ENCODE measurements around the gene TDO2. TPM values are rescaled to one million over a fixed set of nuclear protein-coding genes. Genes with fewer than 3 reads are reported as not detected.
"Not testable (repeated sequence)": the region's sequence is repeated elsewhere in the genome, so short reads cannot be mapped to it uniquely, and the experiment has no call there.

Gene TDO2
- total RNA-seq, 1 donor from 2014 or later = 0.21 TPM

- no peak for DNase-seq (ENCODE audit: low spot score in 2 of 2)
- H3K4me3 ChIP-seq = no peak overlapping the region
- H3K4me1 ChIP-seq = no peaks in the 10 kb centered on the region
- intact Hi-C loops (cut with DNase I) = no loop called here
- TF ChIP-seq CTCF (IDR thresholded peaks at IDR 0.05) = no peak
- H3K27ac ChIP-seq = no peak overlapping the region
- H3K36me3 ChIP-seq = no peaks in the 10 kb centered on the region
- H3K27me3 ChIP-seq = no peaks in the 10 kb centered on the region
- H3K9me3 ChIP-seq = no peaks in the 10 kb centered on the region
These were observed 15.5 kb upstream of the TDO2 start for GRCh38 chr4:155887847-155888570.

GRCh38 chr4:155889031-155889793 lies 14.3 kb upstream of the TDO2 start:
- no peak for TF ChIP-seq CTCF (IDR thresholded peaks at IDR 0.05)
- no peak for DNase-seq (ENCODE audit: low spot score in 2 of 2)
- intact Hi-C loops (cut with DNase I) = no loop called here

GRCh38 chr4:155889946-155890345 lies 13.6 kb upstream of the TDO2 start:
- no peak overlapping the region for H3K27ac ChIP-seq
- no peak overlapping the region for H3K4me3 ChIP-seq
- TF ChIP-seq CTCF (IDR thresholded peaks at IDR 0.05) = no peak
- no peaks in the 10 kb centered on the region for H3K27me3 ChIP-seq
- no peaks in the 10 kb centered on the region for H3K9me3 ChIP-seq
- no peak for DNase-seq (ENCODE audit: low spot score in 2 of 2)
- intact Hi-C loops (cut with DNase I) = no loop called here
- no peaks in the 10 kb centered on the region for H3K36me3 ChIP-seq
- H3K4me1 ChIP-seq = no peaks in the 10 kb centered on the region

More at GRCh38 chr4:155889031-155889793, 14.3 kb upstream of the TDO2 start:
- Histone ChIP-seq H3K27me3 (no peaks in the 10 kb centered on the region), H3K36me3 (no peaks in the 10 kb centered on the region), H3K4me3 (no peak overlapping the region), H3K27ac (no peak overlapping the region), H3K9me3 (no peaks in the 10 kb centered on the region), H3K4me1 (no peaks in the 10 kb centered on the region)

- no peaks in the 10 kb centered on the region for H3K9me3 ChIP-seq
- no peaks in the 10 kb centered on the region for H3K27me3 ChIP-seq
- H3K27ac ChIP-seq = no peak overlapping the region
- H3K36me3 ChIP-seq = no peaks in the 10 kb centered on the region
- TF ChIP-seq CTCF (IDR thresholded peaks at IDR 0.05) = no peak
- intact Hi-C loops (cut with DNase I) = no loop called here
- H3K4me1 ChIP-seq = no peaks in the 10 kb centered on the region
- no peak for DNase-seq (ENCODE audit: low spot score in 2 of 2)
- H3K4me3 ChIP-seq = no peak overlapping the region
These were observed 12.4 kb upstream of the TDO2 start for GRCh38 chr4:155891058-155891457.

GRCh38 chr4:155898371-155898770 lies 5.1 kb upstream of the TDO2 start:
- H3K9me3 ChIP-seq; H3K4me3 ChIP-seq; H3K36me3 ChIP-seq; intact Hi-C loops (cut with DNase I); DNase-seq (ENCODE audit: low spot score in 2 of 2); H3K27me3 ChIP-seq; H3K4me1 ChIP-seq; H3K27ac ChIP-seq: not testable (repeated sequence)

- no peaks in the 10 kb centered on the region for H3K27me3 ChIP-seq
- TF ChIP-seq CTCF (IDR thresholded peaks at IDR 0.05) = no peak
- no peak overlapping the region for H3K27ac ChIP-seq
- H3K4me1 ChIP-seq = no peaks in the 10 kb centered on the region
- no peak for DNase-seq (ENCODE audit: low spot score in 2 of 2)
- no peaks in the 10 kb centered on the region for H3K36me3 ChIP-seq
- H3K9me3 ChIP-seq = peaks cover 0 to 3% of the 10 kb centered on the region in 2 donors
- H3K4me3 ChIP-seq = no peak overlapping the region
- intact Hi-C loops (cut with DNase I) = no loop called here
These were observed 3.6 kb upstream of the TDO2 start for GRCh38 chr4:155899891-155900290.

All from ascending aorta (tissue), 2 donors.